Lower lobe of right lung (tissue), 2 donors: Measurements from ENCODE around the gene CENPVL2. TPM values are rescaled to one million over a fixed set of nuclear protein-coding genes. Genes with fewer than 3 reads are reported as not detected.
"Not testable (repeated sequence)": the region's sequence is repeated elsewhere in the genome, so short reads cannot be mapped to it uniquely, and the experiment has no call there.

ENCODE experiments used
- ATAC-seq, 2 donors: fragments of 200-7000 bp; cut with Tn5 transposase; one replicate each; pipeline ENCODE4 v1.9.1; 2020 to 2022; ENCODE audit warnings: mild to moderate bottlenecking in 2 of 2, moderate library complexity in 2 of 2
- DNase-seq: peaks from one replicate; pipeline ENCODE4 v3.0.0-alpha.2; 2020
- H3K27ac ChIP-seq: fragments of 200-600 bp; one replicate; pipeline ENCODE4 v1.8.0; 2022
- H3K27me3 ChIP-seq: fragments of 200-600 bp; one replicate; pipeline ENCODE4 v1.8.0; 2022; ENCODE audit warnings: low read depth
- H3K36me3 ChIP-seq: fragments of 200-600 bp; one replicate; pipeline ENCODE4 v1.8.0; 2022; ENCODE audit warnings: mild to moderate bottlenecking
- H3K4me1 ChIP-seq: fragments of 200-600 bp; one replicate; pipeline ENCODE4 v1.8.0; 2022
- H3K4me3 ChIP-seq: fragments of 200-600 bp; one replicate; pipeline ENCODE4 v1.8.0; 2022; ENCODE audit warnings: mild to moderate bottlenecking
- H3K9me3 ChIP-seq: fragments of 200-600 bp; one replicate; pipeline ENCODE4 v1.8.0; 2022
- intact Hi-C: fragments of 100-400 bp; cut with DNase I; formaldehyde crosslinking; loops from one replicate; pipeline ENCODE4 v1.11.0; 2022
- long read RNA-seq: library from polyadenylated mRNA; unstranded; transcript quantifications from one replicate; pipeline ENCODE4 v2.0.0, GENCODE V29; 2021
- total RNA-seq: library from RNA; stranded (reverse); fragmentation: NEBNext Ultra II Directional; extraction: Animal tissue kit (Norgen Biotek cat#: 25700); gene quantifications from one replicate; pipeline ENCODE4 v1.2.1, GENCODE V29; 2021
- TF ChIP-seq, protein P1 (sequence below): fragments of 200-600 bp; IDR thresholded peaks from one replicate; pipeline ENCODE4 v1.8.0; 2022; ENCODE audit warnings: antibody characterized with exemption, mild to moderate bottlenecking
- donor health status: DM: no; HTN: yes; CAD: no; lungs with severe emphysema.

CENPVL2 gene
- not detected for total RNA-seq
- long read RNA-seq: 0 reads

DNA sequence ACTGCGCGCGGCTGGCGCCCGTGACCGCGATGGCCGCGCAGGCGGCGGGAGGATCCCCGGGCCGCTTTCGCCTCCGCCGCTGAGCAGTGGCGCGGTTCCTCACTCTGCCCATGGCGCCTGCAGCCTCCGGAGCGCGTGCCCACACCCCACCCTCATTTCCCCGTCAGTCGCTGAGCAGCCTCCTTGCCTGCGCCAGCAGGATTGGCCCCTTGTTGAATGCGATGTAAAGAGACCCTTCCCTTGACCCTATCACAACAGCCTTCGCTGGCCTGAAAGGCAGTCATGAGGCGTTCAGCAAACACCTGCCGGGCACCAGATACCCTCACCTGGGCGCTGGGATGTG lies at the start of gene CENPVL2:
Gene CENPVL2 (minus strand): TSS at position 112 of the 343 bp plus-strand sequence. CDS start 0 bp downstream, at position 112.
- H3K4me3 ChIP-seq, intact Hi-C loops, H3K9me3 ChIP-seq, DNase-seq, H3K36me3 ChIP-seq, H3K27me3 ChIP-seq, H3K27ac ChIP-seq, ATAC-seq, H3K4me1 ChIP-seq: not testable (repeated sequence)

DNA sequence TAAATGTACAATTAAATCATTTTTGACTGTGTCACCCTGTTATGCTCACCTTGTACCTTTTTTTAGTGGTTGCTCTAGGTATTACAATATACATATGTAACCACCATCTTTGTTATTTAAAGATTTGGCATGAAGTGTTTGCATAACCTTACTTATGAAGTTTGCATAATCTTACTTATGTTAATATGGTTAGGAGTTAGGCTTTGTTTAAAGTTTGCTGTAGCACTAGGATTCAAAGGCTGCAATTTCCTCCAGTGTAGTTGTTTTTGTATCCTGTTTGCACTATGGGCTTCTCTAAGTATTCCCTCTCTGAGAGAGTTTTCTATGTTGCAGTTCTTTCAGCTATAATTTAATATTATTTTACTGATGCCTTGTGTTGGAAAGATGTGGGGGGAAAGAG lies 45.6 kb upstream of the CENPVL2 start:
- Histone ChIP-seq H3K36me3 (no peaks in the 10 kb centered on the region), H3K27ac (no peak overlapping the region), H3K4me3 (no peak overlapping the region), H3K9me3 (no peaks in the 10 kb centered on the region), H3K4me1 (no peaks in the 10 kb centered on the region), H3K27me3 (no peaks in the 10 kb centered on the region)
- no peak for DNase-seq
- intact Hi-C loops: no loop called here
- TF ChIP-seq, protein P1, sequence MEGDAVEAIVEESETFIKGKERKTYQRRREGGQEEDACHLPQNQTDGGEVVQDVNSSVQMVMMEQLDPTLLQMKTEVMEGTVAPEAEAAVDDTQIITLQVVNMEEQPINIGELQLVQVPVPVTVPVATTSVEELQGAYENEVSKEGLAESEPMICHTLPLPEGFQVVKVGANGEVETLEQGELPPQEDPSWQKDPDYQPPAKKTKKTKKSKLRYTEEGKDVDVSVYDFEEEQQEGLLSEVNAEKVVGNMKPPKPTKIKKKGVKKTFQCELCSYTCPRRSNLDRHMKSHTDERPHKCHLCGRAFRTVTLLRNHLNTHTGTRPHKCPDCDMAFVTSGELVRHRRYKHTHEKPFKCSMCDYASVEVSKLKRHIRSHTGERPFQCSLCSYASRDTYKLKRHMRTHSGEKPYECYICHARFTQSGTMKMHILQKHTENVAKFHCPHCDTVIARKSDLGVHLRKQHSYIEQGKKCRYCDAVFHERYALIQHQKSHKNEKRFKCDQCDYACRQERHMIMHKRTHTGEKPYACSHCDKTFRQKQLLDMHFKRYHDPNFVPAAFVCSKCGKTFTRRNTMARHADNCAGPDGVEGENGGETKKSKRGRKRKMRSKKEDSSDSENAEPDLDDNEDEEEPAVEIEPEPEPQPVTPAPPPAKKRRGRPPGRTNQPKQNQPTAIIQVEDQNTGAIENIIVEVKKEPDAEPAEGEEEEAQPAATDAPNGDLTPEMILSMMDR: no peak
- no peak for ATAC-seq

DNA sequence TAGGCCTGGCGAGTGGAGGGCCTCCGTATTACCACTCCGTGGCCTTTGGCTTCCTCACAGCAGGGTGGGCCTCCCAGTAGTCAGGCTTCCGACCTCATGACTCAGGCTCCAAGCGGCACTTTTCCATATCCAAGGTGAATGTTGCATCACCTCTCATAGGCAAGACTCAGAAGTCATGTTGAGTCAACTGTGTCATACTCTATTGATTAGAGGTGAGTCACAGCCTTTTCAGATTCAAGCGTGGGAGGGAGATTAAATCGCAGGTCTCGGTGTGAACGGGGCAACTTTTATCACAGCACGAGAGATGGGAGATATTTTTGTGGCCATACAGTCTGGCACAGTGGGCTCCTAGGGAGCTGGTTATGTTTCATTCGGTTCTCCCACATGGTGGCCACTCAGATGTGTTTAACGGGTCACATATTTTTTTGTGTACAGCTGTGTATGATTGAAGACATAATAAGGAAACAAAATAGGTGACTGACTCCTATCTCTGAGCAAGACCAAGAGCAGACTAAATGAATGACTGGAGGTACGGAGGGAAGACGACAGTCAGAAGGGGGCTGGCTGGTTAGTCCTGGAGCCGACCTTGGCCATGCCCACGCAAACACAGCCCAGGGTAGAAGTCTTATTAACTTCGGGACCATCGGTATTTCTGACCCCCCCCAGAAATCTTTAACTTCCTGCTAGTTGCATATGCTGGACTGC lies 30.5 kb upstream of the CENPVL2 start:
- H3K27me3 ChIP-seq, H3K4me3 ChIP-seq, ATAC-seq, H3K27ac ChIP-seq, H3K4me1 ChIP-seq, DNase-seq, H3K36me3 ChIP-seq, intact Hi-C loops, H3K9me3 ChIP-seq: not testable (repeated sequence)

DNA sequence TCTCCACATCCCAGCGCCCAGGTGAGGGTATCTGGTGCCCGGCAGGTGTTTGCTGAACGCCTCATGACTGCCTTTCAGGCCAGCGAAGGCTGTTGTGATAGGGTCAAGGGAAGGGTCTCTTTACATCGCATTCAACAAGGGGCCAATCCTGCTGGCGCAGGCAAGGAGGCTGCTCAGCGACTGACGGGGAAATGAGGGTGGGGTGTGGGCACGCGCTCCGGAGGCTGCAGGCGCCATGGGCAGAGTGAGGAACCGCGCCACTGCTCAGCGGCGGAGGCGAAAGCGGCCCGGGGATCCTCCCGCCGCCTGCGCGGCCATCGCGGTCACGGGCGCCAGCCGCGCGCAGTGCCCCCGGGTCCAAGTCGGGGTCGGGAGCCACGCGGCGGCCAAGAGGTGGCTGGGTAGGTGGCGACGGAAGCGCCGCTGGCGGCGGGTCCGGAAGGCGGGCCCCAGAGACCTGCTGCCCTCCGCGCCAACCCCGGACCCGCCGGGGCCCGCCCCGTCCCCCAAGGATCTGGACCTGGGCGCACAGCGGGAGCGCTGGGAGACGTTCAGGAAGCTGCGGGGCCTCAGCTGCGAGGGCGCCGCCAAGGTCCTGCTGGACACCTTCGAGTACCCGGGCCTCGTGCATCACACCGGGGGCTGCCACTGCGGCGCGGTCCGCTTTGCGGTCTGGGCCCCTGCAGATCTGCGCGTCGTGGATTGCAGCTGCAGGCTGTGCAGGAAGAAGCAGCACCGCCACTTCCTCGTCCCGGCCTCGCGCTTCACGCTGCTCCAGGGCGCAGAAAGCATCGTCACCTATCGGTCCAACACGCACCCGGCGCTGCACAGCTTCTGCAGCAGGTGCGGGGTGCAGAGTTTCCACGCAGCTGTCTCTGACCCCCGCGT lies 27.9 kb upstream of the CENPVL2 start, which contains the start of gene CENPVL1:
Gene CENPVL1 (plus strand): TSS at position 236 of the 888 bp plus-strand sequence. CDS start 0 bp downstream, at position 236.
- intact Hi-C loops, H3K4me1 ChIP-seq, DNase-seq, ATAC-seq, H3K4me3 ChIP-seq, H3K27me3 ChIP-seq, H3K27ac ChIP-seq, H3K36me3 ChIP-seq, H3K9me3 ChIP-seq: not testable (repeated sequence)

DNA sequence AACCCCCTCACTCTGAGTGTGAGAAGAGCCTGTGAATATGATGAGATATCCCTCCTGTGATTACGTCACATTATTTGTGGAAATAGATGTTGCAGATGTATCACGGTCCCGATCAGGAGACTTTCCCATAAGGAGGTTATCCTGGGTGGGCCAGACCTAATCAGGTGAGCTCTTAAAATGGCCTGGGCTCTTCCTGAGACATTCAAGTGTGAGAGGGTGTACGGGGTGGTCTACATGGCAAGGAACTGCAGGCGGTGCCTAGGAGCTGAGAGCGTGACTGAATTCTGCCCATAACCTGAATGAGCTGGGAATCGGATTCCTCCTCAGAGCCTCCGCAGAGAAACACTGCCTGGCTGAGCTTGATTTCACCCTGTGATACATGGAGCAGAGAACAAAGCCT lies 14.8 kb upstream of the CENPVL2 start:
- ATAC-seq (no peak), DNase-seq (no peak)
- H3K27me3 ChIP-seq: no peaks in the 10 kb centered on the region
- no peaks in the 10 kb centered on the region for H3K36me3 ChIP-seq
- H3K4me1 ChIP-seq: no peaks in the 10 kb centered on the region
- no peaks in the 10 kb centered on the region for H3K9me3 ChIP-seq
- intact Hi-C loops: no loop called here
- no peak overlapping the region for H3K27ac ChIP-seq
- H3K4me3 ChIP-seq: no peak overlapping the region
- TF ChIP-seq, protein P1: no peak

DNA sequence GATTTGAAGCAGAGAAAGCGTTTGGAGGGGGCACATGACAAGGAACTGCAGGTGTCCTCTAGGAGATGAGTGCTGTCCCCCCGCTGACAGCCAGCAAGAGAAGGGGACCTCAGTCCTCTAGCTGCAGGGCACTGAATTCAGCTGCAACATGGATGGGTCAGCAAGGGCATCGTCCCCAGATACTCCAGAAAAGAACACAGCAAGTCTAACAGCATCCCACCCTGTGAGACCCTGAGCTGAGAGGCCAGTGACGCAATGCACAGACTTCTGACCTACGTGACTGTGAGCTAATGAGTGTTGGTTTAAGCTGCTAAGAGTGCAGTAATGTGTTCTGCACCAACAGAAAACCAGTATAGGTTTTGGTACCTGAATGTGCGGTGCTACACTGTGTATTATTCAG lies 11.6 kb upstream of the CENPVL2 start:
- no peaks in the 10 kb centered on the region for H3K27me3 ChIP-seq
- ATAC-seq: no peak

DNA sequence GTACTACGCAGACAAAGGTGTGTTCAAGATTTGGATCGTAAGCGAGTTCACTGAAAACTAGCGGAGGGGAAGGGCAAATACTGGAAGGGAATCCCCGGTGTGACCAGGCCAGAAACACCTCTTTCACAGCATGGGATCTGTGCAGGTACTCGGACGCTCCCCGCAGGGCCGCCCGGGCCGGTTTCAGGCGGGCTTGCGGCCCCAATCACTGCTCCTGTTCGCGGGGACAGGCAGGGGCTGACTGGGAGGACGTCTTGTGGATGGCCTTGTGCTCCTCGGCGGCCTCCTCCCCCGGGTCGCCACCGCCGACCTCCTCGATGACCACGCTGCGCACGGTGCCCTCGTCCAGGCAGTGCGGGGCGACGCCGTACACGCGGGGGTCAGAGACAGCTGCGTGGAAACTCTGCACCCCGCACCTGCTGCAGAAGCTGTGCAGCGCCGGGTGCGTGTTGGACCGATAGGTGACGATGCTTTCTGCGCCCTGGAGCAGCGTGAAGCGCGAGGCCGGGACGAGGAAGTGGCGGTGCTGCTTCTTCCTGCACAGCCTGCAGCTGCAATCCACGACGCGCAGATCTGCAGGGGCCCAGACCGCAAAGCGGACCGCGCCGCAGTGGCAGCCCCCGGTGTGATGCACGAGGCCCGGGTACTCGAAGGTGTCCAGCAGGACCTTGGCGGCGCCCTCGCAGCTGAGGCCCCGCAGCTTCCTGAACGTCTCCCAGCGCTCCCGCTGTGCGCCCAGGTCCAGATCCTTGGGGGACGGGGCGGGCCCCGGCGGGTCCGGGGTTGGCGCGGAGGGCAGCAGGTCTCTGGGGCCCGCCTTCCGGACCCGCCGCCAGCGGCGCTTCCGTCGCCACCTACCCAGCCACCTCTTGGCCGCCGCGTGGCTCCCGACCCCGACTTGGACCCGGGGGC lies 567 bp downstream of the CENPVL2 start:
- ATAC-seq, H3K9me3 ChIP-seq, intact Hi-C loops, H3K4me1 ChIP-seq, H3K27me3 ChIP-seq, DNase-seq, H3K36me3 ChIP-seq, H3K27ac ChIP-seq, H3K4me3 ChIP-seq: not testable (repeated sequence)

More for the DNA sequence above, 11.6 kb upstream of the CENPVL2 start:
- intact Hi-C loops: no loop called here
- Histone ChIP-seq H3K36me3 (no peaks in the 10 kb centered on the region), H3K4me3 (no peak overlapping the region), H3K4me1 (no peaks in the 10 kb centered on the region), H3K27ac (no peak overlapping the region), H3K9me3 (no peaks in the 10 kb centered on the region)
- DNase-seq: no peak
- TF ChIP-seq, protein P1: no peak

DNA sequence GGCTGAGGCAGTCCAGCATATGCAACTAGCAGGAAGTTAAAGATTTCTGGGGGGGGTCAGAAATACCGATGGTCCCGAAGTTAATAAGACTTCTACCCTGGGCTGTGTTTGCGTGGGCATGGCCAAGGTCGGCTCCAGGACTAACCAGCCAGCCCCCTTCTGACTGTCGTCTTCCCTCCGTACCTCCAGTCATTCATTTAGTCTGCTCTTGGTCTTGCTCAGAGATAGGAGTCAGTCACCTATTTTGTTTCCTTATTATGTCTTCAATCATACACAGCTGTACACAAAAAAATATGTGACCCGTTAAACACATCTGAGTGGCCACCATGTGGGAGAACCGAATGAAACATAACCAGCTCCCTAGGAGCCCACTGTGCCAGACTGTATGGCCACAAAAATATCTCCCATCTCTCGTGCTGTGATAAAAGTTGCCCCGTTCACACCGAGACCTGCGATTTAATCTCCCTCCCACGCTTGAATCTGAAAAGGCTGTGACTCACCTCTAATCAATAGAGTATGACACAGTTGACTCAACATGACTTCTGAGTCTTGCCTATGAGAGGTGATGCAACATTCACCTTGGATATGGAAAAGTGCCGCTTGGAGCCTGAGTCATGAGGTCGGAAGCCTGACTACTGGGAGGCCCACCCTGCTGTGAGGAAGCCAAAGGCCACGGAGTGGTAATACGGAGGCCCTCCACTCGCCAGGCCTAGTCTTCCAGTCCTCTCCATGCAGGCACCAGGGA lies 2.8 kb downstream of the CENPVL2 start:
- H3K36me3 ChIP-seq, ATAC-seq, H3K27me3 ChIP-seq, H3K4me1 ChIP-seq, H3K9me3 ChIP-seq, H3K4me3 ChIP-seq, intact Hi-C loops, DNase-seq, H3K27ac ChIP-seq: not testable (repeated sequence)
